Measurements from ENCODE around the gene CDKN2B-AS1.

CDKN2B-AS1 gene

DNA sequence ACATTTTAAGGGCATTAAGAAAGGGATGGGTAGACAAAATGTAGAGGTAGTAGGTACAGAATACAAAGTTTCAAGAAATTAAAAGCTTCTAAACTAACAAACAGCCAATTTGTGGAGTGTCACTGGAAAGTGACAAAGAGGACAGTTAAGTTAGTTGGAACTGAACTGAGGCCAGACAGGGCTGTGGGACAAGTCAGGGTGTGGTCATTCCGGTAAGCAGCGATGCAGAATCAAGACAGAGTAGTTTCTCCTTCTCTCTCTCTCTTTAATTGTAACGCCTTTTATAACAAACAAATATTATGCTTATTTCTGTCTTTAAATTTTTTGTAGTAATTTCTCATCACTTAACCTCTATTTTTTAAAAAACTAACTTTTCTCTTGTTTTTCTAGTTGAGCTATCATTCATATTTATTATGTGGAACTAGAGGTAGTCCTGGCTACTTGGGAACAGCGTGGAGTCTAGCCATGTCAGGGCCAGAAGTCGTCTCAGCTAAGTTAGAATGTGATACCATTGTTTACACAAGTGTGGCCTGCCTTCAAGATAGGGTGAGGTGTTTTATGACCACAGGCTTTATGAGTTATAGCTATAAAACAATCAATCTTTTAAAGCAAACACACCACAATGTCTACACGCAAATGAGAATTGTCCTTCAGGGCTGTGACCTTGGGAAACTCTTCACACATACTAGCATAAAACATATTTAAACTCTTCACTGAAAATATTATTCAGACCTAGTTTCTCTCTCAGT, 129.8 kb downstream of the CDKN2B-AS1 start:
- DNase-seq = no peak

DNA sequence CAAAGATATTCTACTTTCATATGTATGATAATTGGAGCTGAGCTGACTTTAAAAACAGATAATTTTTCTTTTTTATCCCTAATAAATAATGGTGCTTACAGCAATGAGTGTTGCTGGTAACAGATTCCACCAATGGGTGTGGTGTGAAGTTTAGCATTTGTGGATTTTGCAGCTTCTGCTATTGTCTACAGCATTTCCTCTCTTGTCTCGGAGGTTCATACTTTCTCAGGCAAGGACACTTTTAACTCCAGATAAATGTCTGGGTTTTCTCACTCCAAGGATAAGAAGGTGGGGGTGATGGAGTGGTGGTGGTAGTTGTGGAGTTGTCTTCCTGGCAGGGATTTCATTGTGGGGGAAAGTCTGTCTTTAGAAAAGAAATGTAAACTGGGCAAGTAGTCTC, 134.5 kb downstream of the CDKN2B-AS1 start:
- no peak for DNase-seq

DNA sequence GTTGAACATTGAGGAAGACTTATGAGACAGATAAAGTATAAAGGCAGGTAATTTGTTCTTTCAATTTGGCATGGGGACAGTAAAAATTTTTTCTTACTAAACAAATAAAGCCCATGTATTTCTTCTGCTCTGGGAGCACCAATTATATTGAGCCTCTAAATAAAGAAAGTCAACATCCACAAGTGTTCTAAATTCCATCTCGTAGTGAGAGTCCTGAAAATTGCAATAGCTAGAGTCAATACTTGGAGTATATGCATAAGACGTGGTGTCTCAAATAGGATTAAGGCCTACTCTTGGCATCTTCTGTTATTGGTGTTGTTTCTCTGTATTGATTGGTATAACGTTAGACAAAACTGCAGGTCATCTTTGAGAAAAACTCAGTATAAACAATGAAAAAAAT, 135.0 kb downstream of the CDKN2B-AS1 start:
- DNase-seq = no peak

DNA sequence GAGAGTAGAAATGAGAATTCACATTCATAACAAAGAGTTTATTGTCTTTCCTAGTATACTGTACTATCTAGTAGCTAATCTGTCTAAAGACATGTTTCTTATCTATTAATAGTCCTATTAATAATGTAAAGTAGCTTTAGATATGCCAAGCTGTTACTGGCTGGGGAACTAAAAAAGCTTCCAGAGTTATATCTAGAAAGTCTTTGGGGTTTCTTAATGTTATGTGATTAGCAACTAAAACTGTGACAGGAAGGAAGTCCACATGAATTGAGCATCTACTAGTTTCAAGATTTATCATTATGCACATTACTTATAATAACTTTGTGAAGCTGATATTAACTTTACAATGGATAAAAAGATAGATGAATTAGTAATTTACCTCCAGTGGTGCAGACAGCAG, 137.2 kb downstream of the CDKN2B-AS1 start:
- no peak for DNase-seq

DNA sequence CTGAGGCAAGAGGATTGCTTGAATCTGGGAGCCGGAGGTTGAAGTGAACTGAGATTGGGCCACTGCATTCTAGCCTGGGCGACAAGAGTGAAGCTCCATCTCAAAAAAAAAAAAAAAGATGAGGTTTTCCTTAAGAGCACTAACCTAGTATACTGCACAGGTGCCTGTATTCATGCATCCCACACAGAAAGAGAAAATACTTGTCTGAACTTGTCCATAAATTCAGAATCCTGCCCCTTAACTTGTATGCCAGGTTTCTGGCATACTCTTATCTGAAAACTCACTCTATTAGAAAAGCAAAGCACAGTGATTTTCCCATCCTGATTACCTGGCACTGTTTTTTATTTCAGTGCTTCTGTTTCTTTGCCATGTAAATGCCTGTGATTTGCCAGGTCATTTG, 139.8 kb downstream of the CDKN2B-AS1 start:
- DNase-seq = no peak

DNA sequence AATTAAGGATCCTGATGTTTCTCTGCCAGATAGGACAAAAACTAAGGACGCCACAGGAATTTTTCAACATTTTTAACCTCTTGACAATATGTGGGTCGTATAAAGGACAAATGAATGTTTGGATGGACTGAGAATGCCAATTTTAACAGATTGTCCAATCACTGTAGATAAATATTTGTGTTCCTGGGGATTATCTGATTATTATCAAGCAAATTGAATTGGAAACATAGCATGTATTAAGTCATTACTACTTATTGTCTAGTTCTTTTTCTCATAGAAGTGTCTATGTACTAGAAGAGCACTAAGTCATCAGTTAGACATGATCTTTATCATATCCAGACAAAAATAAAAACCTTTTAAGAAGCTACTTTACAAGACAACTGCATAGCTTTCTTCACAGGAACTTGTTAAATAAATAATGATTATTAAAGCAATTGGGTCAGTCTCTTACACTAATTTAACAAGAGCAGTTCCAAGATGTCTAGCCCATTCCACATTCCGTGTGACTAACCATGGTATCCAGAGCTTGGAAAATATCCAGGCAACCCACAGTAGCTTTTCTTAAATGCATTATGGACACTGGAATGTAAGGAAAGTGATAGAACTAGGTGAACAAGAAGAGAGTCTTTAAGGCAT, 142.0 kb downstream of the CDKN2B-AS1 start:
- DNase-seq = no peak

DNA sequence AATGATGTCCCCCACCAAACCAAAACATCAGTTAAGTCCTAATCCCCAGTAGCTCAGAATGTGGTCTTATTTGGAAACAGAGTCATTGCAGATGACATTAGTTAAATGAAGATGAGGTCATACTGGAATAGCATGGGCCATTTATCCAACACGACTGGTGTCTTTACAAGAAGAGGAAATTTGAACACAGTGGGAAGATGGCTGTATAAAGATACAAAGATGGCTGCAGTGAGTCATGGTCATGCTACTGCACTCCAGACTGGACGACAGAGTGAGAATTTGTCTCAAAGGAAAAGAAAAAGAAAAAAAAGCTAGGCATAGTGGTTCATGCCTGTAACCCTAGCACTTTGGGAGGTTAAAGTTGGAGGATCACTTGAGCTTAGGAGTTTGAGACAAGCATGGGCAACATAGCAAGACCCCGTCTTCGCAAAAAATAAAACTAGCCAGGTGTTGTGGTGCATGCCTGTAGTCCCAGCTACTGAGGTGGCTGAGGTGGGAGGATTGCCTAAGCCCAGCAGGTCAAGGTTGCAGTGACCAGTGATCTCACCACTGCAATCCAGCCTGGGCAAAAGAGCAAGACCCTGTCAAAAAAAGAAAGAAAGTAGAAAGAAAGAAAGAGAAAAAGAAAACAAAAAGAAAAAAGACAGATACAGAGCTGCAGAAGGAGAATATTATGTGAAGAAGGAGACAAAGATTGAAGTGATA, 144.5 kb downstream of the CDKN2B-AS1 start:
- no peak for DNase-seq

DNA sequence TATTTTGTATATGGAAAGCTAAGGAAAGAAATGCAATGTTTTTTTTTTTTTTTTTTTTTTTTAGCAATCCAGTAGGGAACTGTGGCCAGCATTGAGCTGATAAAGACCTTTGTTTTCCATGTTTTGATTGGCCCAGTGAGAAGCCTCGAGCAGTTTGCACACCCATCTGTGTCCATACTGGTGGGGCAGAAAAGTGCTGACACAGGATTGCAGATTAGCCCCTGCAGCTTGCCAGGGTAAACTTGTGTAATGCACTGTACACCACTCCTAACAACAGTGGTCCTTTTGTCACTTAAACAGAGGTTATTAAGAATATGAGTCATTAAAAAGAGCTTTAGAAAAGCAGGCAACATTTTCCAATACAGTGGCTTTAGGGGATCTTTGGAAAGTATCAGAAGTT, 147.3 kb downstream of the CDKN2B-AS1 start:
- no peak for DNase-seq

DNA sequence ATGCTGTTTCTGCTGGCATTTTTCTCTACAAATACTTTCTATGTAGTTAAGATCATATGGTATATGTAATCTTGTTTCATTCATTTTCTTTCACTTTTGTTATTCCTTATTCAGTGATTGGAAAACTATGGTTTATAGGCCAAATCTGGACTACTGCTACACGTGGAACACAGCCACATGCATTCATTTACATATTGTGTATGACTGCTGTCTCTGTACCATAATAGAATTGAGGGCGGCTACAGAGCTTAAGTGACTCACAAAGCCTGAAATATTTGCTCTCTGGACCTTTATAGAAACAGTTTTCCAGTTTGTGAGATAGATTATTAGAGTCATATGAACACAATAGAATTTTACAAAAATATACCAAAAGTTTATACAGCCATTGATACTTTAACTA, 148.1 kb downstream of the CDKN2B-AS1 start:
- no peak for DNase-seq

DNA sequence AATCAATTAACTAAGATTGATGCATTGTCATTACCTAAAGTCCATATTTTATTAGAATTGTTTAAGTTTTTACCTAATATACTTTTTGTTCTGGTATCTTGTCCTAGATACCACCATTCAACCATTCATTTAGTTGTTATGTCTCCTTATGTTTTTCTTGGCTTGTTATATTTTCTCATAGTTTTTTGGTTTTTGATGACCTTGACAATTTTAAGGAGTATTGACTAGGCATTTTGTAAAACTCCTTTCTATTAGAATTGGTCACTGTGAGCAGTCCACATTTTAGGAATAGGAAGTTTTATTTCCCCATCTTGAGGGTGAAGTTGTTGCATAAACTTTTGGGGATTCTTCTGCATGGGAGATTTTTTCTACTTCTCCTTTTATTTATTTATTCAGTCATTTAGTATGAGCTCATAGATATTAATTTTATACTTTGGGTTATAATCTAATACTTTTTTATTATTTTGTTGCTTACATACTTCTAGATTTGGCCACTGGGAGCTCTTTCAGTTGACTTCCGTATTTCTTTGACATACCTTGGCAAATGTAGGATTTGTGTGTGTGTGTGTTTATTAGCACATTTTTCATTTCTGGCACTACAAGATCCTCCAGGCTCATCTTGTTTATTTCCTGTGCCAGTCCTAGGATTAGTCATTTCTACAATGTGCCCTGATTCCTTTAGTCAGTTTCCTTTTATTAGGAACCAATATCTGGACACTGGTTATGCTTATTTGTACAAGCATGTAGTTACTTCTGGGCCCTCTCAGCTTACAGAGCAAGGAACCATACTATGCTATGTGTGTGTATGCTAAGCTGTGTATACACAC, 149.4 kb downstream of the CDKN2B-AS1 start:
- DNase-seq = no peak

DNA sequence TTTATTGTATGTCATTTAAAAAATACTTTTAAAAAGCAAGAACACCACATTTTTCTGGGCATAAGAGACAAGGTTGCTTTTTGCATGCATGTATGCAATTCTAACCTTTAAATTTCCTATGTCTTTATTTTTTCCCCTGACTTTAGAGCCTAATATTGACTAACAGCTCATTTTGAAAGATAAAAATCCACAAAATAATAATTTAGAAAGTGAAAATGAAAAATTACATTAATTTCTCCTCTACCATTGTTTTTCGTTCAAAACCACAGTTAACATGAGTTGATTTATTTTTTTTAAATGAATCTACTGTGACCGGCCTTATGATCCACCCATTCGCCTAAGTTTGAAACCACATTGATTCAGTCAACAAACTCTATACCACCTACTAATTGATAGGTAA, 152.0 kb downstream of the CDKN2B-AS1 start:
- DNase-seq = no peak

DNA sequence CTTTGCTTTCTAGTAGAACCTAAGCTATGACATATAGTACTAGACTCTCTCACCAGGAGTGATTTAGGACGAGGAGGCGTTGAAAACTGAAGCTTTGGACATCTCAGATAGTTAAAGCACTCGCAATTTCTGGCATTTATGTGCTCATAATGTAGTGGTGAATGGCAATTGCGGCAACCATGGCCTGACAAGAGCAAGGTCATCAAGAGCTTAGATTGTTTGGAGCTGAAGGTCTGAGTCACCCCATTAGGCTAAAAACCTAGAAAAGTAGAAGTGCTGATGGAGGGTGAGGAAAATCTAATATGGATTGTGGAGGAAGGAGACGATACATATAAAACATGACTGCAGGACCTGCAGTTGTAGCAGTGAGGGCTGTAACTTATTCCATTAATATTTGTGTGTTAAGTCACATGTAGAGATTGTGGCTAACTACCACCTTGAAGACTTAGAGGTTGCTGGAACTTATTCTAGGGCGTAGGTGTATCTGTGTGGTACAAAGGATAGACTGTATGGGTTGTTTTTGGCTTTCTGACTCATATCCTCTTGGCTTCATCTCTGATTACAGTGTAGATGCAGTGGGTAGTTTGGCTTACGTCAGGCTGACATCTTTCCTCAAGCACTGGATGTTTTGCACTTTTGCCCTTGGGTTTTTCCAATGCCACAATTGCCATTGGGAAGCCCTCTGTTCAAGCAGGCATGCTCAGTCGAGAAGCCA, 153.4 kb downstream of the CDKN2B-AS1 start:
- DNase-seq = no peak

DNA sequence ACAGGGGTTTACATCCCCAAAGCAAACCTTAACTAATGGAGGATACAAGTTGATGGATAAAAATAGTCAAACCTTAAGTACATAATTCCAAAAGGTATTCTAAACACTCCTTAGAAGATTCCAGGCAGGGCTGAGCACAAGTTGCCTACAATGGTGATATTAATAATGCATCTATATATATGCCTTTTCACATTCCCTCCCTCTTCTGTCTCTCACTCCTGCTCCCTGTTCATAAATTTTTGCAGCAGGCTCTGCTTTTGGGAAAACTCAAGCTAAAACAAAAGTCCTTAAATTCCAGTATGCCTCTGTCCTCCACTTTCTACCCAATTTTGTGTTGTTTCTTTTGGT, 153.9 kb downstream of the CDKN2B-AS1 start:
- no peak for DNase-seq

DNA sequence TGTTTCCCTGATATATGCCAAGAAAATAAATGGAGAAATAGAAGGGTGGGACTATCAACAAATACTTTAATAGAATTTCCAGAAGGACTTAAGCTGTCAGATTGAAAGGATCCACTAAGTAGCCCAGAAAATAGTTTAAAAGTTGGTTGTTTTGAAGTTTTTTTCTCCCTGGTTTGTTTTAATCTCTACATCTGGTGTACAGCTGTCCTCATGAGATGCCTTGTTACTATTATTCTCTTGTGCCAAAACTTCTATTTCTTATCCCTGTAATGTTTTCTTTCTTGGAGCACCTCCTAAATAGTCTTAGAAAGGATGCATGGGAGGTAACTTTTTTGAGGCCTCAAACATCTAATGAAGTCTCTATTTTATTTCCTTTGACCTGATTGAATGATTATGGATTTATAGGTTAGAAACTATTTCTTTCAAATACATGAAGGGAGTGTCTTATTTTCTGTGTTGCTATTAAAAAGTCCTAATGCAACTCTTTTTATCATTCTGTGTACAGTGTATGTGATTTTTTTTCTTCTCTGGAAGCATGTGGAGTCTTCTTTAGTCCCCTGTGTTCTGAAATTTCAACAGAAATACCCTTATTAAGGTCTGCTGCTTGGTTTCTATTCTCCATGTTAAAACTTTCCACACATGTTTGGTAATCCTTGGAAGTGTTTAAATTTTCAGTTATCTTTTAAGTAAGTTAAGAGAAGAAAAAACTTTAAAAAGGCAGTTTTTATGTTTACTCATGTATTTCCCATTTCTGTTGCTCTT, 154.5 kb downstream of the CDKN2B-AS1 start:
- no peak for DNase-seq

DNA sequence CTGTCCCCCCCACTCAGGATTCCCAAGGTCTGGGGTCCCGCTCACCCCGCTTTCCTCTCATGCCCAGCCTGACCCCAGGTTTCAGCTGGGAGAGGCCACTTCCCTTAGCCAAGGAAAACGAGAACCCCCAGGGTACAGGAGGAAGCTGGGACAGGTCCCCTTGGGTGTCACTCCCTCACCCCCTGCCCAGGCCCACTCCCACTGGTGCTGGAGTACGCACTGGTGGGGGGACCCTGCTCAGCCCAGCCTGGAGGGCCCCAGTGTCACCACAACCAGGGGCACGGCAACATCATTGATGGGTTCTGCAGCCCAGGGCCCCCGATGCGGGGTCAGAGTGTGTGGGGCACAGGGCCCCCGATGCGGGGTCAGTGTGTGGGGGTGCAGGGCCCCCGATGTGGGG, 159.5 kb downstream of the CDKN2B-AS1 start:
- DNase-seq = no peak

DNA sequence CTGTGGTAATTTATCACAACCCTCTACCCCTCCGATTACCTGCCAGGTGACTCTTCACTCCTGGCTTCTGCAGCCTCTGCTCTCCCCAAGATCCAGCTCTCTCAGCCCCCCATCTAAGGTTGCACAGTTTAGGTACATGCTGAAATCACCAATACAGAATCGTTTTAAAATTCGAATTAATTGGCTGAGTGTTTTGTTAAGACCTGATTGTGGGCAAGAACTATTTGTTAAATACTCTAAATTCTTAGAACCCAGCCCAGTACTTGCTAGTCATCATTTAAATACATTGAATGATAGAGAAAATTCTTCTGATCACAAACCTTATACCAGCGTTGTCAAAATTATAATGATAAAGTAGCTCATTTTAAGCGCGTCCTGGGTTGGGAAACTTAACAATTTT, 162.0 kb downstream of the CDKN2B-AS1 start:
- DNase-seq = no peak

DNA sequence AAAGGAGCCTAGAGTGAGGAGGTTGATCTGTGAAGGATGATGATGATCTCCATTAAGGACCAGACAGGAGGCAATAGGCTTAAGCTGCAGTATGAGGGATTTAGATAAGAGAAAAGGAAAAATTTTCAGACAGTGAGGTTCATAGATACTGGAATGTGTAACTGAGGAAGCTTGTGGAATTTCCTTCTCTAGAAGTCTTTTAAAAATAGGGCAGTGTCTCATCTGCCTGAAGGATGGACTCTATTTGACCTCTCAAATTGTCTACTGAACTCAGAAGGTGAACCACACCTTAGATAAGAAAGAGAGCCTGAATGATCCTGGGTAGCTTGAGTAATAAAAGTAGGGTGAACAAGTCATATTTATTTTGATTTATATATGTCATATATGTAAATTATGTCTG, 162.7 kb downstream of the CDKN2B-AS1 start:
- no peak for DNase-seq

DNA sequence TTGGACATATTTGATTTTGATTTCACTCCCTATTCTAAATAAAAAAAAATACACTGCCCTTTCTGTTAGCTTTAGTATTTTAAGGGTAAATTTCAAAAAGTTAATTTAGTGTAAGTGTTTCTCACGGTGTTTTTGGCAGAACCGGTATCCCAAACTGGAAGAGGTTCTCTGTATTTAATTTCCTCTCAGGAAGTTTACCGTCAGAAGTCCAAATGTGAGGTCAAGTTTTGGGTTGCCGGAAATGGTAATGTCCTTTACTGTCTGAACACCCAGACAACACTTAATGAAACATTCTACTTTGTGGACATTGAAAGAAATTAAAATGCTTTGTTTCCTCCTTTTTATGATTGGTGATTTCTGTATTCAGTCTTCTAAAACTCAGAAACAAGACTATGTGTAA, 163.2 kb downstream of the CDKN2B-AS1 start:
- no peak for DNase-seq

DNA sequence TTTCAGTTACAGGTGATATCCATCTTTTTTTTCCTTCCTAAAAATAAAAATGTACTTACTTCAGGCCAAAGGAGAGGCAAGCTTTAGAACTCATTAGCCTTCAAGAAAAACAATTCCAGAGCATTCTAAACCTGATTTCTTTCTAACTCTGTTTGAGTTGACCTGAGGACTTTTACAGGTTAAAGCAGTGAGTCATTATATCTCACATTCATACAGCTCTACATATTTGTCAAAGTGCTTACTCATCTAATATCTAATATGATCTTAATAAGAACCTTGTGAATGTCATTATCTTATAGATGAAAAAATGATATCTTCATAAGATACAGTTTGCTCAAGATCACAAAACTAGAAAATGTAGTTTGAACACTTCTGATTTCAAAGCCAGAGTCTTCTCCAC, 163.7 kb downstream of the CDKN2B-AS1 start:
- DNase-seq = no peak

DNA sequence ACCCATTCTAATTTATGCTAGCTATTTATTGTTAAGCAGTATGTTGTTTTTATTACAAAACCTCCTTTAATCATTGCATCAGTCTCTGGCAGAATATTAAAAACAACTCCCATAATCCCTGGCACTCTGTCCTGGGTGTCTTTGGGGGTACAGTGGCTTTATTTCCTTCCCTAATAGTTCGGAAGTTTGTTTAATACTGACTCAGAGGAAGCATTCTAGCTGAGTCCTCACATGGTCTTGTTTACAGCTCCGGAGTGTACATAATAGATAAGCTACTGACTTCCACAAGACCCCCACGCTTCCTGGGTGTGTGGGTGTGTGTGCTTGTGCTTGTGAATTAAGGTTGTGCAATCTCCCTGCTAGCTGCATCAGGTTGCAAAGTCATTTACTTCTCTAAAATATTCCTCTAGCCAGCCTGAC, 164.3 kb downstream of the CDKN2B-AS1 start:
- DNase-seq = no peak

DNA sequence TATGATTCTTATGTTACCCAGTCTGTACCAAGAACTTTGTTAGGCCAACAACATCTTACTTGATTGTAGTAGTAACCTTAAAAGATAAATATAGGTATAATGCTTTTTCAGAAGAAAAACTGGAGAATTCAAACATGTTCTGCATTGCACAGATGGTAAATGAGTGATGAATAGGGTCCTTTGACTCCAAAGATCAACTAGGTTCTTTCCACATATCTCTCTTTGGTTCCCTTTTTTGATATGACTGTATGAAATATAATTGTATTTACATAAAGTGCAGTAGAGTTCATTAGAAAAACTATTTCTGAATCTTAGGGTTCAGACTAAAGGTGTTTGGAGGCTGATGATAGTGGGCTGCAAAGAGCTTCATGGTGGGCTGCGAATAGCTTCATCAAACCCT, 165.0 kb downstream of the CDKN2B-AS1 start:
- no peak for DNase-seq

DNA sequence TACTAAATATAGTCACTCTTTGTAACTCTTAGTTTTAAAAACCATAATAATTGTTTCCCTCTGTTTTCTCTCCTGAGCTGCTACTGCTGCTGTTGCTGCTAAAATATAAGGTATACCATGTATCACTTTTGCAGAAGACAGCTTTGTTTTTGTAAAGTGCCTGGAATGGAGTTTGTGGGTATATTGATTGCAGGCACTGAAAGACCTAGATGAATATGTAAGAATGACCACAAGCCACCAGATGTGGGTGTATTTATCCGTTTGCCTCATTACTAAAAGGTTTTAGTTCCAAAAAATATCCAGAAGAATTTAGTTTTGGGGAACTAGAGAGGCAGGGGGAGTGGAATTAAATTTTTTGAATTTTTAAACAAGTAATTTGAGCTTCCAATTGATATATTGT, 165.6 kb downstream of the CDKN2B-AS1 start:
- DNase-seq = no peak

Data from NCI-H345 (cell line).